ENCODE results near the gene NMNAT3. TPM values are rescaled to one million over a fixed set of nuclear protein-coding genes. Genes with fewer than 3 reads are reported as not detected.

The NMNAT3 gene
- total and polyA plus RNA-seq, 2 donors from 2014 or later: 6.4 to 13.8 TPM

DNA sequence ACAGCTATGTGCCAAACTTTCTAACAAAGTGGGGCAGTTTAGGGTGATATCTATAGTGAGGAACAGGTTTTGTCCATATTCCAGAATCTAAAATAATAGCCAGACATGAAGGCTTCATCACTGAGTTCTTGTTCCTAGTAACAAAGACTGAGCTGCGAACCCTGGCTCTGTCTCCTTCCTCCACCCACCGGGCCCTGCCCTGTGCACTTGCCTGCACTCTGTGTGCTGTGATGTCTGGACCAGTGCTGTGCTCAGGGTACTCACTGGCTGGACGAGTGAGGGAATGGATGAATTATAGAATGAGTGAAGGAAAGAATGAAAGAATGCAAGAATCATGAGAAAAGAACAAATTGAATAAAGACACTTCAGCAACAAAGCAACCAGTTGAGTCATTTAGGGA is 8.9 kb upstream of the NMNAT3 start:
- Histone ChIP-seq H3K9me3 (ENCODE audit: control insufficient read depth in 2 of 3, insufficient read depth in 1 of 3, low read length in 3 of 3) (no peaks in the 10 kb centered on the region), H3K4me3 (ENCODE audit: low read length in 3 of 3) (no peak overlapping the region), H3K36me3 (ENCODE audit: control insufficient read depth in 2 of 3, insufficient read depth in 3 of 3, low read length in 3 of 3) (no peaks in the 10 kb centered on the region), H3K9ac (ENCODE audit: low read length in 3 of 3) (no peak overlapping the region), H3K4me1 (ENCODE audit: control insufficient read depth in 2 of 3, insufficient read depth in 2 of 3, low read depth in 1 of 3, low read length in 3 of 3) (no peaks in the 10 kb centered on the region), H3K27ac (ENCODE audit: low read depth in 2 of 2, low read length in 2 of 2) (no peak overlapping the region), H3K27me3 (ENCODE audit: control insufficient read depth, insufficient read depth, low read length) (no peaks in the 10 kb centered on the region)
- FAIRE-seq (no peak), DNase-seq (no peak)
- TF ChIP-seq, protein P1, sequence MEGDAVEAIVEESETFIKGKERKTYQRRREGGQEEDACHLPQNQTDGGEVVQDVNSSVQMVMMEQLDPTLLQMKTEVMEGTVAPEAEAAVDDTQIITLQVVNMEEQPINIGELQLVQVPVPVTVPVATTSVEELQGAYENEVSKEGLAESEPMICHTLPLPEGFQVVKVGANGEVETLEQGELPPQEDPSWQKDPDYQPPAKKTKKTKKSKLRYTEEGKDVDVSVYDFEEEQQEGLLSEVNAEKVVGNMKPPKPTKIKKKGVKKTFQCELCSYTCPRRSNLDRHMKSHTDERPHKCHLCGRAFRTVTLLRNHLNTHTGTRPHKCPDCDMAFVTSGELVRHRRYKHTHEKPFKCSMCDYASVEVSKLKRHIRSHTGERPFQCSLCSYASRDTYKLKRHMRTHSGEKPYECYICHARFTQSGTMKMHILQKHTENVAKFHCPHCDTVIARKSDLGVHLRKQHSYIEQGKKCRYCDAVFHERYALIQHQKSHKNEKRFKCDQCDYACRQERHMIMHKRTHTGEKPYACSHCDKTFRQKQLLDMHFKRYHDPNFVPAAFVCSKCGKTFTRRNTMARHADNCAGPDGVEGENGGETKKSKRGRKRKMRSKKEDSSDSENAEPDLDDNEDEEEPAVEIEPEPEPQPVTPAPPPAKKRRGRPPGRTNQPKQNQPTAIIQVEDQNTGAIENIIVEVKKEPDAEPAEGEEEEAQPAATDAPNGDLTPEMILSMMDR (IDR thresholded peaks at IDR 0.05; ENCODE audit: borderline replicate concordance, extremely low read depth, insufficient read depth): no peak
- intact Hi-C loops (cut with DNase I): no loop called here

DNA sequence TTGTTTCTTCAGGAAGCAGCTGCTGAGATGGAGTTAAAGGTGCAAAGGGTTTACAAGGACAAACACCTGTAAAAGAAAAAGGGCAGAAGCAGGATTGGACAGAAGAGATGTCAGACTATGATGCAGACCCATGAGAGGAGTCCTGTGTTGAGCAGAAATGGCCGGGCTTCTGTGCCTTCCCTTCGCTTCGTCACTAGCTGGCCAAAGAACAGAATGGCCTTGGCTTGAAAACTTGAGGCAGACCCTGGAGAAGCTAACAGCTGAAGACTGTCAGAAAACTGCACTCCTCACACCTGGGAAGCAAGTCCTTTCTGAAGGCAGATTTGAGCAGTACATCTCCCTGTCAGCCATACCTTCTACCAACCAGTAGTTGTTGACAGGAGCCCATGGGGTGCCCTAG is 8.4 kb upstream of the NMNAT3 start:
- TF ChIP-seq, protein P1 (IDR thresholded peaks at IDR 0.05; ENCODE audit: borderline replicate concordance, extremely low read depth, insufficient read depth): no peak
- FAIRE-seq: no peak

DNA sequence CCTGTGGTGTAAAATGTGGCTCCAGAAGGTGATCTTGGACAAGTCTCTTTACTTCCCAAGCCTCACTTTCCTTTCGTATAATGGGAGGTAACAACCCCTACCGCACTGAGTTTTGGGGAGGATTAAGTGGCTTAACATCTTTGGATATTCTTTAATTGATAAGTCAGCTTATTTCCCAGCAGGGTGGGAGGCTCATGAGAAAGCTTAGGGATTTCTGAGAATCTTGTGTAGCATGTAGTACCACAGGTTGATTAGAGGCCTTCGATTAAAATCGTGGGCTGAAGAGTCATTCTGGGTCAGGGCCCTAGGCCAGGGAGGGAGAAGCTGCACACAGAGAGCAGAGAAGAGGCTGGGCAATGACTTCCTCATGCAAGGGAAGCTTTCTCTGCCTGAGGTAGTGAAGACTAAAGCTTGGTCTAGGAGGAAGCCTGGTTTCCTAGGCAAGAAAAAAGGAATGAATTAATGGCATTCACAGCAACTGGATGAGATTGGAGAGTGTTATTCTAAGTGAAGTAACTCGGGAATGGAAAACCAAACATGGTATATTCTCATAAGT is 1.5 kb upstream of the NMNAT3 start:
- no peaks in the 10 kb centered on the region for H3K36me3 ChIP-seq (ENCODE audit: control insufficient read depth in 2 of 3, insufficient read depth in 3 of 3, low read length in 3 of 3)
- no peak overlapping the region for H3K4me3 ChIP-seq (ENCODE audit: low read length in 3 of 3)
- DNase-seq: no peak
- peaks cover 0 to 6% (median 0%) of the 10 kb centered on the region in 3 donors for H3K4me1 ChIP-seq (ENCODE audit: control insufficient read depth in 2 of 3, insufficient read depth in 2 of 3, low read depth in 1 of 3, low read length in 3 of 3)
- H3K27ac ChIP-seq (ENCODE audit: low read depth in 2 of 2, low read length in 2 of 2): no peak overlapping the region
- TF ChIP-seq, protein P1 (IDR thresholded peaks at IDR 0.05; ENCODE audit: borderline replicate concordance, extremely low read depth, insufficient read depth): no peak
- no peak overlapping the region for H3K9ac ChIP-seq (ENCODE audit: low read length in 3 of 3)
- H3K27me3 ChIP-seq (ENCODE audit: control insufficient read depth, insufficient read depth, low read length): no peaks in the 10 kb centered on the region
- H3K9me3 ChIP-seq (ENCODE audit: control insufficient read depth in 2 of 3, insufficient read depth in 1 of 3, low read length in 3 of 3): no peaks in the 10 kb centered on the region
- FAIRE-seq: no peak
- intact Hi-C loops (cut with DNase I): no loop called here

More for the DNA sequence above, 8.4 kb upstream of the NMNAT3 start:
- no peak overlapping the region for H3K27ac ChIP-seq (ENCODE audit: low read depth in 2 of 2, low read length in 2 of 2)
- no peak overlapping the region for H3K9ac ChIP-seq (ENCODE audit: low read length in 3 of 3)
- H3K36me3 ChIP-seq (ENCODE audit: control insufficient read depth in 2 of 3, insufficient read depth in 3 of 3, low read length in 3 of 3): no peaks in the 10 kb centered on the region
- no peak overlapping the region for H3K4me3 ChIP-seq (ENCODE audit: low read length in 3 of 3)
- intact Hi-C loops (cut with DNase I): no loop called here
- H3K9me3 ChIP-seq (ENCODE audit: control insufficient read depth in 2 of 3, insufficient read depth in 1 of 3, low read length in 3 of 3): no peaks in the 10 kb centered on the region
- no peak for DNase-seq
- no peaks in the 10 kb centered on the region for H3K4me1 ChIP-seq (ENCODE audit: control insufficient read depth in 2 of 3, insufficient read depth in 2 of 3, low read depth in 1 of 3, low read length in 3 of 3)
- no peaks in the 10 kb centered on the region for H3K27me3 ChIP-seq (ENCODE audit: control insufficient read depth, insufficient read depth, low read length)

Data from kidney (tissue), 14 donors.